DND-41 (cell line): Measurements from ENCODE around the gene EIPR1.

Experiments used
- ATAC-seq: fragments of 200-7000 bp; cut with Tn5 transposase; 3 replicates; pipeline ENCODE4 v1.9.1; 2021; ENCODE audit warnings: low read depth; ENCODE audit not compliant: insufficient read depth
- DNase-seq: peaks from one replicate; pipeline ENCODE4 v3.0.0-alpha.2; 2020
- H2AFZ ChIP-seq: 2 replicates; pipeline ENCODE4 v1.6.0; 2012; ENCODE audit warnings: low read depth, low read length
- H3K27ac ChIP-seq: 2 replicates; pipeline ENCODE4 v1.5.1; 2012; ENCODE audit warnings: low read length, inconsistent platforms
- H3K27me3 ChIP-seq: fragments of 200-600 bp; sonication (generic); 2 replicates; pipeline ENCODE4 v1.6.0; 2012; ENCODE audit warnings: low read length, mild to moderate bottlenecking, inconsistent platforms; ENCODE audit not compliant: insufficient read depth, poor library complexity
- H3K36me3 ChIP-seq: 2 replicates; pipeline ENCODE4 v1.5.1; 2012; ENCODE audit warnings: low read length, inconsistent platforms; ENCODE audit not compliant: insufficient read depth
- H3K4me1 ChIP-seq: 2 replicates; pipeline ENCODE4 v1.5.1; 2012; ENCODE audit warnings: mild to moderate bottlenecking, low read length; ENCODE audit not compliant: insufficient read depth
- H3K4me2 ChIP-seq: 2 replicates; pipeline ENCODE4 v1.6.0; 2012; ENCODE audit warnings: mild to moderate bottlenecking, moderate library complexity, low read length, inconsistent platforms; ENCODE audit not compliant: insufficient read depth
- H3K4me3 ChIP-seq, 2 experiments: fragments of 200-600 bp in 1 of 2; shearing (Covaris generic) in 1 of 2; 2 replicates each; pipeline ENCODE4 v1.5.1; 2012 to 2016; ENCODE audit warnings: inconsistent platforms in 2 of 2, low read length in 2 of 2, mild to moderate bottlenecking in 2 of 2, low read depth in 1 of 2, moderate library complexity in 1 of 2
- H3K79me2 ChIP-seq: 2 replicates; pipeline ENCODE4 v1.6.0; 2012; ENCODE audit warnings: low read length, inconsistent platforms; ENCODE audit not compliant: insufficient read depth
- H3K9ac ChIP-seq: 2 replicates; pipeline ENCODE4 v1.6.0; 2012; ENCODE audit warnings: low read depth, mild to moderate bottlenecking, inconsistent platforms, low read length, moderate library complexity
- H3K9me3 ChIP-seq: 2 replicates; pipeline ENCODE4 v1.5.1; 2012; ENCODE audit warnings: low read length, moderate library complexity, mild to moderate bottlenecking, inconsistent platforms; ENCODE audit not compliant: insufficient read depth, severe bottlenecking
- H4K20me1 ChIP-seq: 2 replicates; pipeline ENCODE4 v1.6.0; 2012; ENCODE audit warnings: low read length; ENCODE audit not compliant: insufficient read depth
- EZH2 ChIP-seq: IDR thresholded peaks from 3 replicates; pipeline ENCODE4 v1.6.1; 2012; ENCODE audit warnings: borderline replicate concordance, low read depth, mild to moderate bottlenecking, moderate library complexity, low read length, inconsistent platforms; ENCODE audit not compliant: severe bottlenecking
- TF ChIP-seq, protein P1 (sequence below): IDR thresholded peaks from 2 replicates; pipeline ENCODE4 v1.5.1; 2012; ENCODE audit warnings: borderline replicate concordance, low read length, moderate library complexity, mild to moderate bottlenecking; ENCODE audit not compliant: poor library complexity, severe bottlenecking; ENCODE audit errors: extremely low read depth

EIPR1 gene

DNA sequence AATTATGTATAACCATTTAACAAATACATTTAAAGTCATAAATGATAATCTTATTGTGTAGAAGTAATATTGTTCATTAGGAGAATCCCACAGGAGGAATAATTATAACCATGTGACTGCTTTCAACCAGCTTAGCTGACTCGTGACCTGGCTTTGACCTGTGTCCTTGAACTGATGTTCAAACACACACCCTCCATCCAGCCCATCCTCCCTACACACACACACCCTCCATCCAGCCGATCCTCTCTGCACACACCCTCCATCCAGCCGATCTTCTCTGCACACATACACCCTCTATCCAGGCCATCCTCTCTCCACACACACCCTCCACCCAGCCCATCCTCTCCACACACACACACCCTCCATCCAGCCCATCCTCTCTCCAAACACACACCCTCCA, 83.5 kb downstream of the EIPR1 start:
- Histone ChIP-seq H3K9ac (no peak overlapping the region), H3K36me3 (no peaks in the 10 kb centered on the region)
- TF ChIP-seq, protein P1, sequence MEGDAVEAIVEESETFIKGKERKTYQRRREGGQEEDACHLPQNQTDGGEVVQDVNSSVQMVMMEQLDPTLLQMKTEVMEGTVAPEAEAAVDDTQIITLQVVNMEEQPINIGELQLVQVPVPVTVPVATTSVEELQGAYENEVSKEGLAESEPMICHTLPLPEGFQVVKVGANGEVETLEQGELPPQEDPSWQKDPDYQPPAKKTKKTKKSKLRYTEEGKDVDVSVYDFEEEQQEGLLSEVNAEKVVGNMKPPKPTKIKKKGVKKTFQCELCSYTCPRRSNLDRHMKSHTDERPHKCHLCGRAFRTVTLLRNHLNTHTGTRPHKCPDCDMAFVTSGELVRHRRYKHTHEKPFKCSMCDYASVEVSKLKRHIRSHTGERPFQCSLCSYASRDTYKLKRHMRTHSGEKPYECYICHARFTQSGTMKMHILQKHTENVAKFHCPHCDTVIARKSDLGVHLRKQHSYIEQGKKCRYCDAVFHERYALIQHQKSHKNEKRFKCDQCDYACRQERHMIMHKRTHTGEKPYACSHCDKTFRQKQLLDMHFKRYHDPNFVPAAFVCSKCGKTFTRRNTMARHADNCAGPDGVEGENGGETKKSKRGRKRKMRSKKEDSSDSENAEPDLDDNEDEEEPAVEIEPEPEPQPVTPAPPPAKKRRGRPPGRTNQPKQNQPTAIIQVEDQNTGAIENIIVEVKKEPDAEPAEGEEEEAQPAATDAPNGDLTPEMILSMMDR: no peak
- TF ChIP-seq EZH2: no peak

DNA sequence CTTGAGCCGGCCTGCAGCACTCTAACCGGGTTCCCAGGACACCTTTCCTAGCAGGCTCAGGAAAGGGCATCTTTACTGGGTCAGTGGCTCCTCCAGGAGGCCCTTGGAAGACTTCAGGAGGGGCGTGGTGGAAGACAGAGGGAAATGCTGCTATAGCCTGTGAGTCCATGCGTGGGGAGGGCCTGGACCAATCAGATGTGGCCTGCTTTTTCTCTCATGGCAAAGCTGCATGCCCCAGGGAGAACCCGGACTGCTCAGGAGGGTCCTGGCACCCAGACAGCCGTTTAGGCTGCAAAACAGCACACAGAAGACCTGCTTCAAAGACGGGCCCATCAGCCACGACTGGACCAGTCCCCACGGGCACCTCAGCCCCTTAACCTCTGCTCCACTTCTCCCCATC, 84.4 kb downstream of the EIPR1 start:
- DNase-seq: no peak
- H3K36me3 ChIP-seq: no peaks in the 10 kb centered on the region
- H3K9ac ChIP-seq: no peak overlapping the region
- no peak overlapping the region for H3K4me2 ChIP-seq
- no peak overlapping the region for H3K27ac ChIP-seq
- no peak overlapping the region for H3K4me3 ChIP-seq
- H3K79me2 ChIP-seq: no peaks in the 10 kb centered on the region
- H2AFZ ChIP-seq: no peak overlapping the region
- H4K20me1 ChIP-seq: no peaks in the 10 kb centered on the region
- TF ChIP-seq, protein P1: no peak
- TF ChIP-seq EZH2: no peak
- peaks cover 7% of the 10 kb centered on the region for H3K27me3 ChIP-seq
- no peak for ATAC-seq
- no peaks in the 10 kb centered on the region for H3K9me3 ChIP-seq
- no peaks in the 10 kb centered on the region for H3K4me1 ChIP-seq

More for the DNA sequence above, 83.5 kb downstream of the EIPR1 start:
- Histone ChIP-seq H3K9me3 (no peaks in the 10 kb centered on the region), H2AFZ (no peak overlapping the region), H3K27me3 (peaks cover 7% of the 10 kb centered on the region), H3K4me3 (no peak overlapping the region), H3K27ac (no peak overlapping the region), H4K20me1 (no peaks in the 10 kb centered on the region), H3K79me2 (no peaks in the 10 kb centered on the region), H3K4me2 (no peak overlapping the region), H3K4me1 (no peaks in the 10 kb centered on the region)
- no peak for ATAC-seq
- DNase-seq: no peak

DNA sequence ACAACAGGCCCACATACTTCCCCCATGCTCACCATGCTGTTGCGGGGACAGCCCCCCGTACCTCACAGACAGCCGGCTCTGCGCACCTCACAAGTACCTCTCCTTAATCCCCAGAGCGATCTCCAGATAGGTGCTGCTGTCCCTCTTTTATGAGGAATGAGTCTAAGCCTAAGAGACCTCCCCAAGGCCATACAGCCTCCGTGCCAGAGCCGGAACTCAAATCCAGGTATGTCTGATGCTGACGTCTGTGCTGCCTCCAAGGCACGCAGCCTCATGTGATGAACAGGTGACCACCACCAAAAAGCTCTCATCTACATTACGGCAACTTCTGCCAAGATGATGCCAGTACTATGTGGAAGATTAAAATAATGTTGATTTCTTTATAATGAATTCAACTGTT, 85.2 kb downstream of the EIPR1 start:
- peaks cover 7% of the 10 kb centered on the region for H3K27me3 ChIP-seq
- H3K9ac ChIP-seq: no peak overlapping the region
- H3K27ac ChIP-seq: no peak overlapping the region
- no peaks in the 10 kb centered on the region for H3K4me1 ChIP-seq
- no peak for ATAC-seq
- no peak overlapping the region for H3K4me2 ChIP-seq
- H3K9me3 ChIP-seq: peaks cover 2% of the 10 kb centered on the region
- H3K79me2 ChIP-seq: no peaks in the 10 kb centered on the region
- no peak overlapping the region for H2AFZ ChIP-seq
- no peak overlapping the region for H3K4me3 ChIP-seq
- H4K20me1 ChIP-seq: no peaks in the 10 kb centered on the region
- no peak for DNase-seq
- TF ChIP-seq, protein P1: no peak
- TF ChIP-seq EZH2: no peak
- H3K36me3 ChIP-seq: no peaks in the 10 kb centered on the region

DNA sequence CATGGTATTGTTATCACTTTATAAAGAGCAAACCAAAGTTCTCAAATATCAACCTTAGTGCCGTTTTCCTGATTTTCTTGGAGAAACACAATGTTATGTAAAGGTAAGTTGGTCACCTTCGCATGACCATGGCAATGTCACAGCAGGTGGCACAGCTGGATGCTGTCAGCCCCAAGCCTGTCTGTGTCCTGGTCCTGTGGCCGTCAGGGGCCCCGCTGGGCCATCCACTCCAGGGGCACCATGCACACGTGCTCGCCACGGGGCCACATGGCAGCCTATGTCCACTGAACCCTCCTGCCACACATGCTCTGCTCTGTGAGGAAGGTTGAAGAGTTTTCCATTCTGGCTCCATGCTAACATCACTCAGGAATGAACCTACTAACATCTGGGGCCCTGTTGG, 85.9 kb downstream of the EIPR1 start:
- Histone ChIP-seq H3K9ac (no peak overlapping the region), H3K27ac (no peak overlapping the region), H2AFZ (no peak overlapping the region), H3K79me2 (no peaks in the 10 kb centered on the region), H4K20me1 (no peaks in the 10 kb centered on the region), H3K9me3 (peaks cover 6% of the 10 kb centered on the region), H3K4me1 (no peaks in the 10 kb centered on the region), H3K4me3 (no peak overlapping the region), H3K4me2 (no peak overlapping the region), H3K36me3 (no peaks in the 10 kb centered on the region), H3K27me3 (peaks cover 4% of the 10 kb centered on the region)
- no peak for TF ChIP-seq EZH2
- TF ChIP-seq, protein P1: no peak
- no peak for DNase-seq
- no peak for ATAC-seq
